HG03469 (cell line): ENCODE results near the gene FLRT1.

ENCODE experiments used
- ATAC-seq: cut with Tn5 transposase; IDR thresholded peaks from one replicate; pipeline ENCODE4 v1.9.1; 2021; ENCODE audit warnings: mild to moderate bottlenecking, moderate library complexity, moderate number of reproducible peaks; ENCODE audit not compliant: unreplicated experiment

The FLRT1 gene

DNA sequence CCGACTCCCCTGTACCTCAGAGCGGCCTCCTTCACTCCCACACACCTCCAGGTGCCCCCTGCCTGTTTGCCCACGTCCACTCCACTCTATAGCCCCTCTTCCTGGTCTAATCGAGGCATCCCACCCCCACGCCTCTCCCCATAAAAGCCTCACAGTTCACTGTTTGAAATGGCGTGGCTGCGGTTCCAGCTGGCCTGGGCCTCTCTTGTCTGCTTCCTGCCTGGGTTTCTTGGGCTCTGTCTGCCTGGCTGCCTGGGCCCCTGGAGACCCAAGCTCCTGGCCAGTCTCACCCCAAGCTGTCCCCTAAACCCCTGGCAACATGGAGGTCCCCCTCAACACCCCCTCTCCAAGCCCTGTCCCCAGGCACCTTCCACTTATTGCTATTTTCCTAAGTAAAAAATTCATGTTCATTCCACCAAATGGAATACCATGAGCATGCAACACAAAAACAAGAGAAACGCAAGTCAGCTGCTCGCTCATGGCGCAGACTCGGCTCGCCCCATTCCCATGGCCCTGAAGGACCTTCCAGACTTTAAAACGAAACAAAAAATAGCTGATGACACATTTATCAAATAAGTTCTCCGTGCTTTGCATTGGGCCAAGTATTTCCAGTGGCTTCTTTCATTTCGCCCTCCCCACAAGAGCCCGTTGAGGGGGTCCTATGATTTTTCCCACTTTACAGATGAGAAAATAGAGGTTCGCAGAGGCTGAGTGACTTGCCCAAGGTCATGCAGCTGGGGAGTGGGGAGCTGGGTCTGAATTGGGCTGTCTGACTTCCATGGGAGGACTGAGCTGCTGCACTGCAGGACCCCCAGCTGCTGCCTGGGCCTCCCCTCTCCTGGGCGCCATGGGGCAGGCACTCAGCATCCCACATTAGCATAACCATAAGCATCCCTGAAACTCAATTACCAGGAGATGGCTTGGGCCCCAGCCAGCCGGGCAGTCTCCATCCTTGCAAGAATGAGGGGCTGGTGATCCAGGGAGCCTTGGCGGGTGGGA is 11.7 kb upstream of the FLRT1 start:
- no peak for ATAC-seq

- ATAC-seq, result no peak
These were observed 10.5 kb upstream of the FLRT1 start for GRCh38 chr11:64025205-64025604.

DNA sequence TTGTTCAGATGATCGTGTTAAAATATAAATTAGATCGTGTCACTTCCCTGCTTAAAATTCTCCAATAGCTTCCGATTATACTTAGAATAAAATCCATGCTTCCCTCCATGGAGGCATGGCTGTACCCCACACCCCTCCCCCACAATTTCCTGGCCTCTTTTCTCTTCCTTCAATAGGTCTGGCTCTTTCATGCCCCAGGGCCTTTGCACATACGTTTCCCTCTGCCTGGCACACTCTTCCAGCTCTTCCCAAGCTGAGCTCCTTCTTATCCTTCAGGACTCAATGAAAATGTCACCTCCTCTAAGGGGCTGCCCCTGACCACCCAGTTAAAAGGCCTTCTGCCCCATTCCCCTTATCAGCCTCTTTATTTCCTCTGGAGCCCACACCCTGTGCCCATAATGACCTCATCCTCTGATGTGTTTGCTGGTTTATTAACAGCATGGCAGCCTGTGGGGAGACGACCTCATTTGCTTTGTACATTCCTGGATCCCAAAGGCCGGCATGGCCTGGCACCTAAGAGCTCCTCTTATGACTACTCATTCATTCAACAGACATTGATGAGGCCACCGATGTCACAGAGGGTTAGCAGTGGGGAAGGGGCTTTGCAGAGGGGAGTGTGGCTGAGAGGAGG is 9.0 kb upstream of the FLRT1 start:
- no peak for ATAC-seq

DNA sequence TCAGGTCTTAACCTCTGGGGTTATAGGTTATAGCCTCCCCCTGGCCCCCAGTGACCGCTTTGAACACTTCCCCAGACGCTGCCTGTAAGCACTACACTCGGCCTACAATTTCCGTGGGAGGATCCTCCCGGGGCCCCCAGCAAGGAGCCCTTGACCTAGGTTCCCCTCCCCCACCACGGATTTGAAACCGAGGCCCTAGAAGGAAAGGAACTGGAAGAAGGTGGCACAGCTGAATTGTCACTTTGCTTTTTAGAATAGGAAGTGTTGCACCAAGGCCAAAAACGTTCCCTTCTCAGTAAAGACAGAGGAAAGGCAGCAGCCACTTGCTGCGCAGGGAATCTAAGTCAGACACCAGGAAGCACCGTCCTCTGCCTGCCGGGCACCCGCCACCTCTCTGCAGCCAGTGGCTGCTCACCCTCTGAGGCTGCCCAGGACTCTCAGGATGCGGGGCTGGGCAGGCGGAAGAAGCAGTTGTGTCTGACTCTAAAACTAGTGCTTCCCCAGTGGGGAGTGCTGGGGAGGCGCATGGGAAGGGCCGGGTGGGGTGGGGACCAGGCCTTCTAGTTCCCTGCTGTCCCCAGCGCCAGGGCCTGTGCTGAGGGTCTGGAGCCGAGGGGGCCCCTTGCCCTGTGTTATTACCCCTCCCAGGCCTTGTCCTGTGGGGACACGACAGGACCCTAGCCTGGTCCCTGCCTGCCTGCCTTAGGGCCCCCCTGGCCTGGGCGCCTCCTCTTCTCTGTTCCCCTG is 7.9 kb upstream of the FLRT1 start:
- no peak for ATAC-seq

DNA sequence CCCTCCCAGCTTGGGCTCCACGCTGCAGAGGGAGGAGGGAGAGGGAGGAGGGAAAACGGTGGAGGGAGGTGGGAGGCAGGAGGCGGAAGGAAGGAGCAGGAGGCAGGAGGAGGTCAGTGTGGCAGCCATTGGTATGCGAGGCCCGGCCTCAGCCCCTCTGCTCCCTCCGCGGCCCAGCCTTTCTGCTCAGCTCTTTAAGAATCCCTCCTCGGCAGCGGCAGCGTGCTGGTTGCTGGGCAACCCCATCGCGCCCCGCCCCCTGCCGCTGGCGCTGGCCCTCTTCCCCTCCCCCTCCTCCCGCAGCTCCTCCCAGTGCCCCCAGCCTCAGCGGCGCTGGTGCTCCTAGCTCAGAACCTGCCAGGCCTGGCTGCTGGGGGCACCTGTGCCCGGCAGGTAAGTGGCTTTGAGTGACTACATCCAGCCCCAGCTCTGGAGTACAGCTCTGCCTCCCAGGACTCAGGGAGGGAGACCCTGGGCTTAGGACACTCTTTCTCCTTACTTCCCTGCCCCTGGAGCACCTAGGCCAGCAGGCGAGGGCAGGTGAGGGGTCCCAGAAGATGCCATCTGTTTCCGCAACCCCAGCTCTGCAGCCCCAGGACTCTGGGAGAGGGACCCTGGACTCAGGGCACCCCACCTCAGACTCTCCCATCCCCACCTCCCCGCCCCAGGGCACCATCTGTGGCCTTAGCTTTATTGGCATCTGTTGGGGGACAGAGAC is 7.2 kb upstream of the FLRT1 start:
- no peak for ATAC-seq

DNA sequence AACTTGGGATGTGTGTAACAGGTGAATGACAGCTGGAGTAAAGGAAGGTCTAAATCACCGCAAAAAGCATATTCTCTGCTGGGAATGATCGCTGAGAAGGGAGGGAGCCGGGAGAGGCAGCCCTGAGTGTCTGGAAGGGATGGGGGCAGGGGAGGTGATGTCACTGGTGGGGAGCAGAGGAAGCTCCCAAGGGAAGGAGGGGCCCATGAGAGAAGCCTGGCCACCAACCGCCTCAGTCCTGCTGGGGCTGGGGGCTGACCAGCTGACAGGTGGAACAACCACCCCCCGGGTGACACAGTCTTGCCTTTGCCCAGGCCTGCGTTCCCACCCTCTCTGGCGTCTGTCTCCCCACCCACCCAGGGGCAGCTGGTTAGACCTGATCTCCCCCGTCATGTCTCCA is 6.0 kb upstream of the FLRT1 start:
- no peak for ATAC-seq

DNA sequence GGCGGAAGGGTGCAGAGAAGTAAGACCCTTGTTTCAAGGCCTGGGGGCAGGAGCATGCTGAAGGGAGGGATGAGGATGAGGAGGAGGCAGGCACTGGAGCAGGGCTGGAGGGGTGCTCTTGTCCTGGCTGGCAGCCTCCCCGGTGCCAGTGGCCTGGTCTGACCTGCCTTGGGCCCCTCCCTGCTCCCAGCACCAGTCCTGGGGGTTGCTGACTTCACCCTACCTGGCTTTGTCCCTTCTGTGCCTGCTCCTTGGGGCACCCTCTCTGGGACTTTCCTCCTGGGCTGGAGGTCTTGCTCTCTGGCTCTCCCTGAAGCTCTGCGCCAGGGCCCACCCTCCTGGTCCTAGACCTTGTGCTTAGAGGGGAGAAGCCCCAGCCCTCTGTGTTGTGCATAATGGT is 4.7 kb upstream of the FLRT1 start:
- no peak for ATAC-seq

- ATAC-seq, result no peak
These were observed 3.7 kb upstream of the FLRT1 start for GRCh38 chr11:64032050-64032449.

DNA sequence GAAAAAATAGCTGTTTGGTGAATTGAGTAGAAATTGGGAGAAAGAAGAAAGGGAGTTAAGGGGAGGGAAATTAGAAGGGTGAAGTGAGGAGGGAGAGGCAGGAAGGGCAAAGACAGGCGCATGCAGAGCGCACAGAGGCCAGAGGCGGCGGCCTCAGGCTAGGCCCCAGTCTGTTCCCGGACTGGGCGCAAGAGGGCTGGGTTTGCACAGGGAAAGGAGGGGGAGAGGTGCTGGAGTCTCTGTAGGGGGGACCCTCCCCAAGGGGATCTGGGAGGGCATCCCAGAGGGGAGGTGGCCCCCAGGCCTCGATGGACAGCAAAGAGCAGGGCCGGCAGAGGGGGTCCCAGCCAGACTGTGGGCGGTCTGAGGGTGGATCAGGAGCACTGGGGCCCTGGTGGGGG is 1.3 kb upstream of the FLRT1 start:
- ATAC-seq, result no peak

- no peak for ATAC-seq
These were observed 628 bp upstream of the FLRT1 start for GRCh38 chr11:64035081-64035524.

GRCh38 chr11:64036087-64037026 is 626 bp downstream of the FLRT1 start:
- ATAC-seq, result no peak

GRCh38 chr11:64037027-64037634 is 1.4 kb downstream of the FLRT1 start:
- no peak for ATAC-seq

DNA sequence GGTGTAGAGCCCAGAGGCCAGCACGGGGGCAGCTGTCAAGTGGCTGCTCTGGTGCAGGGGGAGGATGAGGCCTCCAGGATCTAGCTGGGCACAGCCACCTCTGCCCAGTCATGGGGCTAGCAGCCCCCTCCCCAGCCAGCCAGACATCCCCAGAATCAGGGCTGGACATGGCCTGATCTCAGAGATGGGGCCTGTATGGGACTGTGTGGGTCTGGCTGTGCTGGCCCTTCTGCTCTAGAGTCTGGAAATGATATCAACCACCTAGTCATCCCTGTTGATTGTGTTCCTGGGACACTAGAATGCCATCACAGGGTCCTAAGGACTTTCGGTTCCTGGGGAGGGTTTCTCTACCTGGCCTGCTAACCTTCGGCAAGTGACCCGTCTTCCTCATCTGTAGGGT is 2.8 kb downstream of the FLRT1 start:
- ATAC-seq, result no peak

GRCh38 chr11:64039012-64039665 is 3.4 kb downstream of the FLRT1 start:
- ATAC-seq, result no peak

DNA sequence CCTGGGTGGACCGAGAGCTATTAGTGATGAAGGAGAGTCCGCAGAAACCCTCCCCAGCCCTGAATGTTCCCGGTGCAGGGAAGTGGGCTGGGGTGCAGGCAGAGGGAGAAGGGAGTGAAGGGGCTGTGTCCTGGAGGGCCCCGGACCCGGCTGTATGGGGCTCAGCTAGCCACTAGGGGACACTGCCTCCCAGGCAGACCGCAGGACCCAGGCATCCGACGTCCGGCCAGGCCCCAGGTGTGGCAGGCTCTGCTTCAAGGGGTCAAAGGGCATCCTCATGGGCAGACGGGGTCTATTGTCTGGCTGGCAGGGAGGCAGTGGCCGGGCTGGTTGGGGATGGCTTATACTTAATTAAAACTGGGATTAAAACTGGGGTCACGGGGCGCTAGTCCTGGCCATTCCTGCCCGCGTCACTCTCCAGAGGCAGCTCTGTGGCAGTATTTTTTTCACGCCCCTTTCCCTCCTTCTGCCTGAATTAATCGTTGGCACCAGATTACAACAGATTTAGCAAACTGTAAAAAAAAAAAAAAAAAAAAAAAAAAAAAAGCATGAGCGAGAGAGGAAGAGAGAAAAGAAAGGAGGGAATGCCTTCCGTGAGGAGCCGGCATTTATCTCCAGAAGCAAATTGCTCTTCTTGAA is 5.1 kb downstream of the FLRT1 start:
- no peak for ATAC-seq

GRCh38 chr11:64041846-64042245 is 6.1 kb downstream of the FLRT1 start:
- ATAC-seq, result no peak

DNA sequence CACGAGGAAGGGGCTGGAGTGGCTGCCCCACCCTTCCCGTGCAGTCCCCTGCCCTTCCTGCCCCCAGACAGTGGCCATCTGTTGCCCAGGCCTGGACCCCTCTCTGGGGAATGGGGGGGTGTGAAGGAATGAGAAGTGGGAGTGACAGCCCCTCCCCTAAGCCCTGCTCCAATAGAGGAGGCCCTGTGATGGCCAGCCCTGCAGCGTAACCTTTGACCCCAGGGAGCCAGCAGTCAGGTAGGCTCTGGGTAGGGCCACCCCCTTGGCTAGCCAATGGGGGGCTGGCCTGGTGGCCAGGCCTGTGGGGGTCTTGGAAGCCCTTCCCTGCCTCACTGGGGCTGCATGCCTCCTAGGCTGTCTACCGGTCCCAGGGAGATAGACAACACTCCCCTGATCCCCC is 6.6 kb downstream of the FLRT1 start:
- ATAC-seq, result no peak

DNA sequence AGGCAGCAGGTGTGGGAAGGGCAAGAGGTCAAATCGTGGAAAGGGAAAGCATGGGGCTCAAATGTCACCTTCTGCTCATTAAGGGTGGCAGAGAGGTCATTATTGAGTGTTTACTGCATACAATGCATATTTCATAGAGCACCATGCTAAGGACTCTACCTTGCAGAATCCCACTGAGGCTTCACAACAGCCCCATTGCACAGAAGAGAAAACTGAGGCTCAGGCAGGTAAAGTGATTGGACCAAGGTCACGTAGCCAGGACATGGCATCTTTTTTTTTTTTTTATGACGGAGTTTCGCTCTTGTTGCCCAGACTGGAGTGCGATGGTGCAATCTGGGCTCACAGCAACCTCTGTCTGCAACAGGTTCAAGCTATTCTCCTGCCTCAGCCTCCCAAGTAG is 7.8 kb downstream of the FLRT1 start:
- no peak for ATAC-seq
